IPS-18c (cell line): ENCODE results near the gene TCTN2.
A peak's percentile ranks its signal among the peaks of the same experiment; 100 is the strongest.

Experiments
- H3K4me3 ChIP-seq: 2 replicates; pipeline ENCODE4 v1.7.0; 2013; ENCODE audit warnings: low read depth, mild to moderate bottlenecking, low read length, moderate library complexity; ENCODE audit not compliant: insufficient read depth
- H3K9me3 ChIP-seq: one replicate; pipeline ENCODE4 v1.6.1; 2013; ENCODE audit warnings: mild to moderate bottlenecking, low read length, moderate library complexity; ENCODE audit not compliant: control insufficient read depth, insufficient read depth

TCTN2 gene

DNA sequence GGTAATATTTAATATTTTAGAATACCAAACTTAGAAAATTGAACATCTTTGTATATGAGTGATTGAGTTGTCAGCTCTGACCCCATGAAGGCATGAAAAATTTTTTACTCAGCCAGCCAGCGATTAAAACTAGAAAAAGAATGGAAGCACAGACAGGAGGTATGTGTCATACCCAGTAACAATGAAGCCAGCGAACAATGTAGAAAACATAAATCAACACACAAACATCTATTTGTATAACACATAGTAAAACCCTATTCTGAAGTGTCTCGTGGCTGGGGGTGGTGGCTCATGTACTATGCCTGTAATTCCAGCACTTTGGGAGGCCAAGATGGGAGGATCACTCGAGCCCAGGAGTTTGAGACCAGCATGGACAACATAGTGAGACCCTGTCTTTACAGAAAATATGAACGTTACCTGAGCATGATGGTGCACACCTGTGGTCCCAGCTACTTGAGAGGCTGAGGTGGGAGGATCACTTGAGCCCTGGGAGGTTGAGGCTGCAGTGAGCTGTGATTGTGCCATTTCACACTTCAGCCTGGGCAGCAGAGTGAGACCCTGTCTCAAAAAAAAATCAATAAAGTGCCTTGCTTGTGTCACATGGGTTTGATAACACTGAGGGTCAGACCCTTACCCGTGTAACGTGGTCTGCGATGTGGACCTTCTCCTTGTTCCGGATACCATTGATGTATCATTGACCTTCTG, 5.9 kb downstream of the TCTN2 start:
- Histone ChIP-seq H3K4me3 (no peak overlapping the region), H3K9me3 (no peaks in the 10 kb centered on the region)

DNA sequence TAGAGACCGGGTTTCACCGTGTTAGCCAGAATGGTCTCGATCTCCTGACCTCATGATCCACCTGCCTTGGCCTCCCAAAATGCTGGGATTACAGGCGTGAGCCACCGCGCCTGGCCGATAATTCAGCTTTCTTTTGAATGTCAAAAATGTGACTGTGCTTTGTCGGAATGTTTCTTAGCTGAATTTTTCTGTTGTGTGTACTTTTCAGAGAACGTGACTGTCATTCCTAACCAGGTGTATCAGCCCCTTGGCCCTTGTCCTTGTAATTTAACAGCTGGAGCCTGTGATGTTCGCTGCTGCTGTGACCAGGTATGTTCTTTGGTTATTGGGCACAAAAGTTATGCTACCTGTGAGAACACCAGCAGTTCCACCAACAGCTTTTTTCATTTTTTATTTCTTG, 8.1 kb downstream of the TCTN2 start:
- H3K9me3 ChIP-seq = no peaks in the 10 kb centered on the region
- H3K4me3 ChIP-seq = no peak overlapping the region

DNA sequence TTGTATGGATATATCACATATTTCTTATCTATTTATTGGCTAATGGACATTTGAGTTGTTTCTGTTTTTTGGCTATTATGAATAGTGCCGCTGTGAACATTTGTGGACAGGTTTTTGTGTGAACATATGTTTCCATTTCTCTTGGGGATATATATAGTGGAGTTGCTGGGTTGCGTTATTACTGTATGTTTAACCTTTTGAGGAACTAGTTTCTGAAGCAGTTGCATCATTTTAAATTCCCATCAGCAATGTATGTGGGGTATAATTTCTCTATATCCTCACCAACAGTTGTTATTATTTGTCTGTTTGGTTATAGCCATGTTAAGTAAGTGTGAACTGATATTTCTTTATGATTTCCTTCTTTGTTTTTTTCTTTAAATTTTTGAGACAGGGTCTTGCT, 10.7 kb downstream of the TCTN2 start:
- no peak overlapping the region for H3K4me3 ChIP-seq
- H3K9me3 ChIP-seq = no peaks in the 10 kb centered on the region

DNA sequence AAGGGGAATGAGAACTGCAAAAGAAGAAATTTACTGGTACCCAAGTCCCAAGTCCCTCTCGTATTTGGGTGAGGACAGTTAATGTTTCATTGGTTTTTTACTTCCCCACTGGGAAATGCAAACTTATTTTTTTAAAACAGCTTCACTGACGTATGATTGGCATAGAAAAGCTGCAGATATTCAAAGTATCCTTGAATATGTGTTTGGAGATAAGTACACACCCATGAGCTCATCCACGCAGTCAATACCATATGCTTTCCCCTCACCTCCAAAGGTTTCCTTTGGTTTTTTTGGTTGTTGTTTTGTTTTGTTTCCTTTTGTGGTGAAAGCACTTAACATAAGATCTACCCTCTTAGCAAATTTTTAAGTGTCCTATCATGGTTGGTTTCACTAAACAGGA, 13.1 kb downstream of the TCTN2 start:
- no peak overlapping the region for H3K4me3 ChIP-seq

DNA sequence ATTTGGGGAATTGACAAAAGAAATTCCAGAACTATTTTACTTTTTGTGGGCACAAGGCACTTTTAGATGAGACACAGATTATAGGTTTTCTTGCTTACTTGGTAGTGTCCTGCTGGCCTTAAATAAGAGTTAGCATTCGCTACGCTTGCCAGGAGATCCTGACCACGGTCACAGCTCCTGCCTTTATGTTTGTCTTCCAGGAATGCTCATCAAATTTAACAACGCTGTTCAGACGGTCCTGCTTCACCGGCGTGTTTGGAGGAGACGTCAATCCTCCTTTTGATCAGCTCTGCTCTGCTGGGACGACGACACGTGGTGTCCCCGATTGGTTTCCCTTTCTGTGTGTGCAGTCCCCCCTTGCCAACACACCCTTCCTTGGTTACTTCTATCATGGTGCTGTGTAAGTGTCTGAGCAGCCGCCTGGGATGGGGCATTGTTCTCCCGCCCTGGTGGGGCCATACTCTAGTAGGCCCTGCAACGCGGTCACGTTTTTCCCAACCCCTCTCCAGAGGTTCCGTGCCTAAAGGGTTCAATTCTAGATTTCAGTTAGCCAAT, 15.8 kb downstream of the TCTN2 start:
- Histone ChIP-seq H3K4me3 (no peak overlapping the region), H3K9me3 (peaks cover 2% of the 10 kb centered on the region)

More for the DNA sequence above, 13.1 kb downstream of the TCTN2 start:
- no peaks in the 10 kb centered on the region for H3K9me3 ChIP-seq

DNA sequence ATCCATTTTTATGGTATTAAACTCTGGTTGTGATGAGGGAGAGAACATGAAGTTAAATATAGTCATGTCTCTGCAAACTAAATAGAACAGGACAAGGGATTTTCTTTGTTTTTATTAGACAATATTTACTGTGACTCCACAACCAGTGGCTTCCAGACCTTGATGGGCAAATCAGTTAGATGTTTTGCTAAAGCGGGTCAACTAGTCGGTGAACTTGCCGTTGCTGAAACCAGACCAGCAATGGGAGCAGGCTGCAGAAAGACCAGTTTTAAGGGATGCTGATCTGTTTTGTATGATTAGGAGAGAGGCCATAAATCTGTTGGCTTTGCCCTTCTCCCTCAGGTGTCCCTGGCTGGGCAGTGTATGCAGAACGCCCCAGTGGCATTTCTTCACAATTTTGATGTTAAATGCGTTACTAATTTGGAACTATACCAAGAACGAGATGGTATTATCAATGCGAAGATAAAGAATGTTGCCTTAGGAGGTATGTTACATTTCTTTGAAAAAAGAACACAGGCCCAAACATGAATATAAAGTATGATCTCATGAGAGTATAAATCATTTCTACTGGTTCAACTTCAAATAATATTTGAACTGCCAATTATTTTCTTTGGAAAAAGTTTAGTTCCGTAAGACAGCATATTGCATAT, 19.4 kb downstream of the TCTN2 start:
- Histone ChIP-seq H3K9me3 (peaks cover 2% of the 10 kb centered on the region), H3K4me3 (no peak overlapping the region)

DNA sequence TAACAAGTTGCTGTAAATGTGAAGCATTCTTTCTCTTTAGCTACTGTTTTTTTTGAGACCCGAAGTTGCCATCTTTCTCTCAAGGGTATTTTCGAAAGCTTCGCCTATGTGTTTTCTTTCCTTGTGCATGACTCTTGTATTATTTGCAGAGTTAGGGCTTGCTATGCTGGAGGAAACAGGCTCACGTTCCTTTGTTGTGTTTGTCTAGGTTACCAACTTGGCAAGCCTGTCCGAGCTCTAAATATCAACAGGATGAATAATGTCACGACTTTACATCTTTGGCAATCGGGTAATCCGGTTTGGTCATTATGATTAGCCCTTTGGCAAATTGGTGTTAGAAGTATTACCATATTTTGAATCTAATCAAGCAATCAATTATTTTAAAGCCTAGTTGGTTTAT, 25.3 kb downstream of the TCTN2 start:
- Histone ChIP-seq H3K4me3 (no peak overlapping the region), H3K9me3 (peaks cover under 1% of the 10 kb centered on the region)

DNA sequence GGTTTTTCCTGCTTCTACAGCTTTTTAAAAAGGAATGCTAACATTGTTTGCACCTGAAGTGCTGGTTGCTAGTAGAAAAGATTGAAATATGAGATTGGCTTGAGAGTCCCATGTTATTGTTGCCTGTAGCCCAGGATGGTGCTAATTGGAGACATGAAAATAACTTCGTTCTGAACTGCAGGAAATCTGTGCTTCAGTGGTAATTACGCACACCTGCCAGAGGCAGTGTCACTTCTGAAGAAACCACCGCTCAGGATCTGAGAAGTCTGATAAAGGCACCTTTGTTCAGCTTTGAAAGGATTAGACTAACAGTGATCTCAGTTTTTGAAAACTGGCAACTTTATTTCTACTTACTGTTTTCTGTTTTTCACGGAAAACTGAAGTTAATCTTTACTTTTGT, 25.7 kb downstream of the TCTN2 start:
- no peak overlapping the region for H3K4me3 ChIP-seq
- H3K9me3 ChIP-seq = no peaks in the 10 kb centered on the region

DNA sequence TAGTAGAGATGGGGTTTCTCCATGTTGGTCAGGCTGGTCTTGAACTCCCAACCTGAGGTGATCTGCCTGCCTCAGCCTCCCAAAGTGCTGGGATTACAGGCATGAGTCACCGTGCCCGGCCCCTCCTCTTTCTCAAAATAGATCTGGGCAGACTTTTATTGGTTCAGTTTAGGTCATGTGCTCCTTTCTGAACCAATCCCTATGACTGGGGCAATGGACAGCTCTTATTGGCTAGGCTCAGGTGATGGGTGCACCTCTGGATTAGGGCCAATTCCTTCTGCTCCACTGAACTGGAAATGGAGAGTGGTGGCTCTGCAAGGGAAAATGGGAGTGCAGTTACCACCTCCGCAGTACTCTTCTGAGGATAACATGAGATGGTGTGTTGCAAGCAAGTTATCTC, 35.0 kb downstream of the TCTN2 start:
- H3K9me3 ChIP-seq = no peaks in the 10 kb centered on the region
- no peak overlapping the region for H3K4me3 ChIP-seq

DNA sequence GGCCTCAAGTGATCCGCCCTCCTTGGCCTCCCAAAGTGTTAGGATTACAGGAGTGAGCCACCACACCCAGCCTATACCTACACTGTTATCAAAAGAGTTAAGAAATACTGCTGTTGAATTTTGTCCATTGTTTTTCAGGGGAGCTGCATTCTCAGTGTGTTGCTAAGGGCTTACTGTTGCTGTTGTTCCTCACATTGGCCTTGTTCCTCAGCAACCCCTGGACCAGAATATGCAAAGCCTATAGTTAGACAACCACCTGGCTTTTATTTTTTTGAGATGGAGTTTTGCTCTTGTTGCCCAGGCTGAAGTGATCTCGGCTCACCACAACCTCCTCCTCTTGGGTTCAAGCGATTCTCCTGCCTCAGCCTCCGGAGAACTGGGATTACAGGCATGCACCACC, 36.6 kb downstream of the TCTN2 start:
- H3K9me3 ChIP-seq = no peaks in the 10 kb centered on the region
- no peak overlapping the region for H3K4me3 ChIP-seq

DNA sequence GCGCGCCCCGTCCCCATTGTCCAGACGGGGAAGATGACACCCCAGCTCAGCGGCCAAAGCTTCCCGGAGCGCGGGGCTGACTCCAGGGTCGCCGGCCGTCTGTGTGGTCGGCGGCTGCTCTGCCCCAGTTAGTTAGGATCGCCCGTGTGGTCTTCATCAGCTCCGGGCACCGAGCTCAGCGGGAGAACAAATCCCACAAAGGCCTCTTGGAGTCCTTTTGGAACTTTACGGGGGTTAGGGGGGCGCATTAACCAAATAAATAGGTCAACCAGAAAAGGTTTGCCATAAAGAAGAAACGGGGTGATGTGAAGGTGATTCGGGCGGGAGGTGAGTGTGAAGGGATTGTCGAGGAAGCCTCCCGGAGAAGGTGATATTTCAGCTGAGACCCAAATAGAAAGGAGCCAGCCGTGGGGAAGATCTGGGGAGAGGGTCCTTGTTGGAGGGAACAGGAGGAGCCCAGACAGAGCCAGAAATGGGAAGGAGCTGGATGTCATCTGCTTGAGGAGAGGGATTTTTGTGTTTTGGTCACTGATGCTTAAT, 41.9 kb downstream of the TCTN2 start:
- no peaks in the 10 kb centered on the region for H3K9me3 ChIP-seq
- peak overlapping the region; percentile 96 for H3K4me3 ChIP-seq

DNA sequence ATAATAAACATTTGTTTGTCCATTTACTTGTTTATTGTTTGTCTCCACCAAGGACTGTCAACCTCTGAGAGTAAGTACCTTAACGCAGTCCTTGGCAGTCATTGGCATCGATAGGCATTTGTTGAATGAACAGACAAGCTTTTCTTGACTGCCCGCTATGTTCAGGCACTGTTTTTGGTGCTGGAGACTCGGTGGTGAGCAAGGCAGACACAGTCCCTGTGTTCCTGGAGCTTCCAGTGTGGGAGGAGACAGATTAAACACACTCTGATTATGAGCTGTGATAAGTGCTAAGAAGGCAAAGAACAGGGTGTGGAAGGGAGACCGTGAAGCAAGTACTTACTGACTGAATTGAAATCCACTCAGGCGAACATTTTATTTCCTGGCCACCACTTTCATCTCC, 42.5 kb downstream of the TCTN2 start:
- peak overlapping the region; percentile 96 for H3K4me3 ChIP-seq
- H3K9me3 ChIP-seq = no peaks in the 10 kb centered on the region

DNA sequence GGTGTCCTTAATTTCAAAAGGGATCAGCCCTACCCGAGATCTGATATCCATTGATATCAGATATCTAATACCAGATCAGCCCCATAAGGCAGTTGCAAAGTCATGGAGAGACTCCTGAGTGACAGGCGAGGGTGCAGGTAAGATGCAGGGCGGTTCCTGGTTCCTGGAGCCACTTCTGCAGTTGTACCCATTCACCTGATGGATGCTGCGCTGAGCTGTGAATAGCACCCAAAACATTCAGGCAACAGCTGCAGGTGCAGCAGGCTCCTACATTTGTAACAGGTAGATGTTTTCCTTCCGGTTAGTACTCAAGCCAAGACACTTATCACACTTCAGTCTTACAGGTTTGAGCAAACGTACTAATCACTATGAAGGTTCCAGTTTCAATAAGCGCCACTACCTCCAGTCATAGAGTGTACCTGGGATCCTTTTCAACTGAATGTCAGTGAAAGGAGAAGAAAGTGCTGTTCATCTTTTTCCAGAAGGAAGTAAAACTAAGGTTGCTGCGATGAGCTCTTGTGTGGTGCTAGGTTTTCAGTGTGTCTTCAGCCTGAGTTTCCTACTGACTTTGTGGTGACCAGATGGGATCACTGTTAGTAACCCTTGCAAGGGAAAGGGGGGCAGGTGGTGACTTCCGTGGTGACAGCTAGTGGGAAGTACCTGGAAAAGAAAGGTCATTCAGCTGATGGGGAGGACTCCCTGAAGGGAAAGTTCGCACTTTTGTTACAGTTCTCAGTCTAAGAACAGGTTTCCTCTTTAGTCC, 43.1 kb downstream of the TCTN2 start:
- H3K9me3 ChIP-seq = no peaks in the 10 kb centered on the region
- no peak overlapping the region for H3K4me3 ChIP-seq

DNA sequence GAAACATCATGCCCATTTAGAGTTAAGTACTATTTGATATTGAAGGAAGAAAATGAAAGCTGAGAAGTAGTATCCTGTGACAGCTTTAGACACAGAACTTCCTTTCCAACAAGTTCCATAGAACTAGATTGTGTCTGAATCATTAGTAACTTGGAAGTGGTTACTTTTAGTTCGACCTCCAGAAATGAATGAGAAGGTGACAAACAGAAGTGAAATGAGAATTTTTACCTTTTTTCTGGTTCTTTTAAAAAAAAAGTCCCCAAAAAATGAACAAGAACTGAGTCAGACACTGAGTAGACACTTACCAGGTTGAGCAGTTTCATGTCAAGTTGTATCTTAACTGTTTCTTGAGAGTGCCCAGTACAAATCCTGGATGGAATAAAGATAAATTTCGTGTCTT, 44.3 kb downstream of the TCTN2 start:
- Histone ChIP-seq H3K4me3 (no peak overlapping the region), H3K9me3 (no peaks in the 10 kb centered on the region)

DNA sequence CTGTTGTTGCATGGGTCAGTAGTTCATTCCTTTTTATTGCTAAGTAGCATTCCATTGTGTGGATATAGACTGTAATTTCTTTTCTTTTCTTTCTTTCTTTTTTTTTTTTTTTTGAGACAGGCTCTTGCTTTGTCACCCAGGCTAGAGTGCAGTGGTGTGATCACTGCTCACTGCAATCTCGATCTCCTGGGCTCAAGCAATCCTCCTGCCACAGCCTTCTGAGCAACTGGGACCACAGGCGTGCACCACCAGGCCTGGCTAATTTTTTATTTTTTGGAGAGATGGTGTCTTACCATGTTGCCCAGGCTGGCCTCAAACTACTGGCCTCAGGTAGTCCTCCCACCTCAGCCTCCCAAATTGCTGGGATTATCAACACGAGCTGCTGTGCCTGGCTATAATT, 46.4 kb downstream of the TCTN2 start:
- Histone ChIP-seq H3K9me3 (no peaks in the 10 kb centered on the region), H3K4me3 (no peak overlapping the region)

DNA sequence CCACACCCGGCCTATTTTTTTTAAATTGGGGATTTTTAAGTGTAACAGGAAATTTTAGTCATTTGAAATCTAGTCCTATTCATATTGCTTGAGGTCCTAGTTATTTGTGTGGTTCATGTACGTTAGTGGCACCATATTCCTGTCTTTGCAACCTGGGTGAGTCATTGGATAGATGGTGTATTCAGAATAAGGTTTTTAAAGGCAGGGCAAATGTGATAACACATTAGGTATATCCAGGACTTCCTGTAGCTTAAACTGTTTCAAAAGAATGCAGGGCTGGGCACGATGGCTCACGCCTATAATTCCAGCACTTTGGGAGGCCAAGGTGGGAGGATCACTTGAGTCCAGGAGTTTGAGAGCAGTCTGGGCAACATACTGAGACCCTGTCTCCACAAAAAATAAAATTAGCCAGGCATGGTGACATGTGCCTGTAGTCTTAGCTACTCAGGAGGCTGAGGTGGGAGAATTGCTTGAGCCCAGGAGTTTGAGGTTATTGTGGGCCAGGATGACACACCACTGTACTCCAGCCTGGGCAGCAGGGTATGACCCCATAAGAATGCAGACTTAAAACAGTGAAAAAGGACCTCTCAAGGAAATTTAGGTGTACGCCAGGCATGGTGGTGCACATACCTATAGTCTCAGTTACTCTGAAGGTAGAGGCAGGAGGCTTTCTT, 49.4 kb downstream of the TCTN2 start:
- H3K9me3 ChIP-seq = peaks cover 2% of the 10 kb centered on the region
- H3K4me3 ChIP-seq = no peak overlapping the region

DNA sequence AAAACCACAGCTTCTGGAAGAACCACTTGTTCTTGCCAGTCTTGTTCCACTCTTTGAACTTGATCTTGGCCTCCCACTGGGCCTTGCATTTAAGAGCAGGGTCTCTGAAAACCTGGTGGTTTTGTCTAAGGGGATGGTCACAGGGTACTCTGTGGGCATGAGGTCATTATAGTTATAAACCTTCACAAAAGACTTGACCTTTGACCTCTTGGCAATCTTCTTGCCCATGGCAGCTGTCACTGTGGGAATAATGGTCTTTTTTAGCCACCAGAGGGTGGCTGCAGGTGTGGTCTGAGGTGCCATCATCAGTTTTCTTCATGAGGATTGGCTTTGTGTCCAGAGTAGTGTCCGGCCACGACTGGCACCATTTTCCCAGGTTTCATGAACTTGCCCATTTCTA, 50.3 kb downstream of the TCTN2 start:
- Histone ChIP-seq H3K4me3 (no peak overlapping the region), H3K9me3 (peaks cover 2% of the 10 kb centered on the region)
